Left cardiac atrium (tissue), 4 donors: Measurements from ENCODE around the gene FBXL15. TPM values are rescaled to one million over a fixed set of nuclear protein-coding genes. Genes with fewer than 3 reads are reported as not detected.

Experiments
- ATAC-seq, 2 donors: fragments of 200-7000 bp; cut with Tn5 transposase; one replicate each; pipeline ENCODE4 v1.9.1; 2020; ENCODE audit warnings: mild to moderate bottlenecking in 2 of 2, moderate library complexity in 2 of 2
- DNase-seq: peaks from one replicate; pipeline ENCODE4 v3.0.0-alpha.2; 2020
- intact Hi-C, 2 donors: fragments of 100-400 bp; cut with DNase I; formaldehyde crosslinking; loops; one replicate each; pipeline versions ENCODE4 v1.14.1 to v1.15.1; 2022 to 2023
- total RNA-seq, 2 donors: library from RNA; stranded (reverse); fragmentation: NEBNext Ultra II Directional; extraction: Animal tissue kit (Norgen Biotek cat#: 25700); gene quantifications; one replicate each; pipeline ENCODE4 v1.2.1, GENCODE V29; 2021
- donor health status: DM: no; HTN: yes; CAD: no.
- donor health status: DM: no; HTN: yes; CAD: no; lungs with severe emphysema.
- donor health status: DM: yes; HTN: yes; CAD: no.
- donor health status: Dilated cardiomyopathy.

FBXL15 gene
- total RNA-seq, 2 donors from 2014 or later, result 13.1 to 14.0 TPM

- DNase-seq, result no peak
- intact Hi-C loops, result no loop called here
- ATAC-seq, result no peak
These were observed 13.1 kb upstream of the FBXL15 start for GRCh38 chr10:102407425-102408130.

- intact Hi-C loops, result no loop called here
- DNase-seq (no peak), ATAC-seq (no peak)
These were observed 12.4 kb upstream of the FBXL15 start for GRCh38 chr10:102408131-102408727.

GRCh38 chr10:102408728-102409603, 11.7 kb upstream of the FBXL15 start:
- DNase-seq (peak; percentile 65), ATAC-seq (peak; percentile 42 to 69)
- intact Hi-C loops, result no loop called here

GRCh38 chr10:102409604-102410428, 10.8 kb upstream of the FBXL15 start:
- peak; percentile 4 to 11 for ATAC-seq
- intact Hi-C loops, result no loop called here

GRCh38 chr10:102410429-102411073, 10.1 kb upstream of the FBXL15 start:
- DNase-seq, result no peak
- peak; percentile 27 to 31 for ATAC-seq
- intact Hi-C loops, result no loop called here

More at GRCh38 chr10:102409604-102410428, 10.8 kb upstream of the FBXL15 start:
- no peak for DNase-seq

- ATAC-seq, result no peak
- no peak for DNase-seq
- intact Hi-C loops, result no loop called here
These were observed 9.0 kb upstream of the FBXL15 start for GRCh38 chr10:102411341-102412255.

- ATAC-seq, result no peak
- intact Hi-C loops, result no loop called here
- DNase-seq, result no peak
These were observed 8.3 kb upstream of the FBXL15 start for GRCh38 chr10:102412293-102412692.

GRCh38 chr10:102413053-102413705, 7.5 kb upstream of the FBXL15 start:
- DNase-seq (no peak), ATAC-seq (no peak)
- intact Hi-C loops, result no loop called here

GRCh38 chr10:102413806-102414561, 6.7 kb upstream of the FBXL15 start:
- intact Hi-C loops, result no loop called here
- DNase-seq, result no peak
- ATAC-seq, result no peak

- ATAC-seq (no peak), DNase-seq (peak; percentile 11)
- intact Hi-C loops, result no loop called here
These were observed 5.9 kb upstream of the FBXL15 start for GRCh38 chr10:102414749-102415148.

GRCh38 chr10:102416283-102416682, 4.4 kb upstream of the FBXL15 start:
- intact Hi-C loops, result no loop called here
- DNase-seq, result no peak
- no peak for ATAC-seq

GRCh38 chr10:102416695-102417094, 3.9 kb upstream of the FBXL15 start:
- no peak for DNase-seq
- no peak for ATAC-seq

GRCh38 chr10:102418622-102419268, 1.9 kb upstream of the FBXL15 start, which contains the start of gene PSD:
Gene PSD, minus strand, starts transcription at chr10:102418785. Its CDS starts 1,747 bp downstream, at chr10:102417038.
- intact Hi-C loops, result no loop called here
- DNase-seq (no peak), ATAC-seq (no peak)

More at GRCh38 chr10:102416695-102417094, 3.9 kb upstream of the FBXL15 start:
- intact Hi-C loops, result no loop called here

GRCh38 chr10:102419269-102420180, 1.1 kb upstream of the FBXL15 start:
- ATAC-seq (peak; percentile 7 to 8), DNase-seq (peak; percentile 58)
- intact Hi-C loops, result no loop called here
